AG20443 (cell line): ENCODE data around the gene HMGA1.

Source experiments
- DNase-seq: peaks from one replicate; pipeline ENCODE4 v3.0.0; 2012; ENCODE audit warnings: low spot score, mixed read lengths

HMGA1 gene

DNA sequence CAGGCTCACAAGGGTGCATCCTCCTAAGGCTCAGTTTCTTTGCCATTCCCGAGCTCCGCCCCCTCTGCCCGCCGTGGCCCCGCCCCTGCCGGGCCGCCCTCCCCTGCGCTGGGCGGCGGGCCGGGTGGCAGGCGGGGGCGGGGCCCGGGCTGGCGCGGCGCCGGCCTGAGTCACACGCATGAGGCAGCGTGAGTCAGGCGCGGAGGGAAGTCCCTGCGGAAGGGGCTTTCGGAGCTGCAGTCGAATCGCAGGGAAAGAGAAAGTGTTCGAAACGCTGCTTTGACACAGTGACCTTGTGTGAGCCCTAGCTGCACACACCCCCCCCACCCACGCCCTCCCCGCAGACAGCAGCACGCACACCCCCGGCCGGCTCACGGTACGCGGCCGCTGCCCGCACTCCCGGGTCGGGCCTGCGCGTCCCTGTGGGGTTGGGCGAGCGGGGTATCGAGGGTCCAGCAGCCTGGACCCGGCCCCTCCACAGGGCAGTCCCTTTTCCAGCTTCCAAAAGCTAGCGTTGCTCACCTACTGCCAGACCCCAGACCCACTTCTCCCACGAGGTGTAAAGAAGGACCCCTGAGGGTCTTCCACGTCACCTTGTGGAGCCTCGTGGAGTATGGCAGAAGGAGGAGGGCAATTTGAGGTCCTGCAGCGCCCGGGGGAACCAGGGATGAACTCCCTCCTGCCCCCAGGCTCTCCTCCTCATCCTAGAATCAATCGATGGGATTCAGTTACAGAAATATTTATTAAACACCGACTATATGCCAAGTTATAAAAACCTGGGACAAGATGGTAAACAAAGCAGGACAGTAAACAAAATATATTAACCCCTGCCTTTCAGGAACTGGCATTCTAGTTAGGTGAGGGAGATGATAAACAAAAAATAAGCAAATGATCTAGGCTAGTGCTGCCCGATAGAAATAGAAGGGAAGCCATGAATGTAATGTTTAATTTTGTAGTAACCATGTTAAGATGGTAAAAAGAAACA is 12.4 kb upstream of the HMGA1 start:
- DNase-seq, result peak; percentile 99

GRCh38 chr6:34225551-34225950 is 11.1 kb upstream of the HMGA1 start:
- DNase-seq, result no peak

- no peak for DNase-seq
Measured at GRCh38 chr6:34226066-34226465, 10.6 kb upstream of the HMGA1 start.

- no peak for DNase-seq
Measured at GRCh38 chr6:34226731-34227586, 9.7 kb upstream of the HMGA1 start.

DNA sequence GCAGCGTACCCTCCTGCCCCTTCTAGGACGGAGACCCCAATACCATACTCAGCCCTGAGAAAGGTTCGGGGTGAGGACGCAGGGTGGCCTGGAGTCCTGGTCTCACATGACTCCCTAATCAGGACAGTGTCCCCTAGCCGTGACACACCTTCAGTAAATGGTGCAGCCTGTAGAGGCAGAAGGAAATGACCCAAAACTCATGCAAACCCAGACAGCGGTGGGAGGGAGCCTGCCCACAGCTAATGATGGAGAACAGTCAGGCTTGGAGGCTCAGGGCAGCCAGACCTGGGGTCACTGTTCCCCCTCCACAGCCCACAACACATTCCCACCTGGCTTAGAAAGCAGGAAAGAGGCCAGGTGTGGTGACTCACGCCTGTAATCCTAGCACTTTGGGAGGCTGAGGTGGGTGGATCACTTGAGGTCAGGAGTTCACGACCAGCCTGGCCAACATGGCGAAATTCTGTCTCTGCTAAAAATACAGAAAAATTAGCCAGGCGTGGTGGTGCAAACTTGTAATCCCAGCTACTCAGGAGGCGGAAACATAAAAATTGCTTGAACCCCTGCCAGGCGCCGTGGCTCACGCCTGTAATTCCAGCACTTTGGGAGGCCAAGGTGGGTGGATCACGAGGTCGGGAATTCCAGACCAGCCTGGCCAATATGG is 8.8 kb upstream of the HMGA1 start:
- no peak for DNase-seq

GRCh38 chr6:34229877-34230276 is 6.8 kb upstream of the HMGA1 start:
- no peak for DNase-seq

GRCh38 chr6:34230653-34231371 is 5.9 kb upstream of the HMGA1 start:
- no peak for DNase-seq

GRCh38 chr6:34231566-34232336 is 4.9 kb upstream of the HMGA1 start:
- no peak for DNase-seq

DNA sequence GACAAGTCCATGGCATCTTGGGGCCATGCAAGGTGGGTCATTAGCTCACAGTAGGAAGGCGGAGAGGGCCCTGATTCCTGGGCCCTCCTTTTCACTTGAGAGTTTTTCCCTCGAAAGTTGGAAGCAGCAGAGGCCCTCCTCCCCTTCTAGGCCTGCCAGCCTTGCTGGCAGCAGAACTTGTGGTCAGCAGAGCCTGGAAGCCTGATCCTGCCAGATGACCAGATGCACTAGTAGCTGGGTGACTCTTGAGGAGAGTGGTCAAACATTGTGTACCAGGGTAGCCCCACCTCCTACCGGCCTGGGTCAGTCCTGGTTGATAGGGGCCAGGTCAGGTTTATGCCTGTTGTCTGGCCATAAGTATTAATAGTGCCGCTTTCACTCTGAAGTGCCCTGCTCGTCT is 3.8 kb upstream of the HMGA1 start:
- DNase-seq, result peak; percentile 60

GRCh38 chr6:34233867-34234266 is 2.8 kb upstream of the HMGA1 start:
- no peak for DNase-seq

- DNase-seq, result no peak
Measured at GRCh38 chr6:34234667-34235306, 1.9 kb upstream of the HMGA1 start.

DNA sequence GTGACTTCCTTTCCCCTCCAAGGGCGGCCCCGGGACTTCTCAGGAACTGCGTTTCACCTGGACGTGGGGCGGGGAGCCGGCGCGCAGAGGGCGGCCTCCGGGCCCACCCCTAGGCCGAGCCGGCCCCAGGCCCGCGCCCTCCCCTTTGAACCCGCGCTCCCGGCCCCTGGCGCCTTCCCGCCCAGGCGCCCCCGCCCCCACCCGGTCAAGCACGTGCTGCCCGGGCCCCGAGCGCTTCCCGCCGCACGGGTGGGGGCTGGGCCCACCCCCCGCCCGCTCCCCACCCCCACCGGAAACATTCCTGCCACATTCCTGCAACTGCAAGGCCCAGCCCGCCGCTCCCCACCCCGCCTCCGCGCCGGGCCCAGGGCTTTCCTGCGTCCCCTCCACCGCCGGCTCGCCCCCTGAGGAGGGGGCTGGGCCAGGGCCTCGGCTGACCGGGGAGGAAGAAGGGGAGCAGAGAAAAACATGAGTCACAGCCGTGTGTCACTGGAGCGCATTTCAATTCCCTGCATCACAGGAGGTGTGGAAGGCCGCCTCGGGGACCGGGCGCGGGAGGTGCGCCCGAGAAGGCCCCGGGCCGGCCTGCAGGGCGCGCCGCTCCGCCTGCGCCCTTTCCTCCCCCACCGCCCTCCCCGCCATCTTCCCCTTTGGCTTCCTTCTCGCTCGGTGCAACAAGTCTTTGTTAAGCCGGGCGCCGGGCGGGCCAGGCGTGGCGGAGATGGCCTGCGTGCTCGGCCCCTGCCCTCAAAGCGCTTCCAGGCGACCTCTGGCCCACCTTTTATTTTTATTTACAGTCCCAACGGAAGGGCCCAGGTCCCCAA is 1.2 kb upstream of the HMGA1 start:
- peak; percentile 57 for DNase-seq

- no peak for DNase-seq
Measured at GRCh38 chr6:34236131-34236442, 586 bp upstream of the HMGA1 start.

DNA sequence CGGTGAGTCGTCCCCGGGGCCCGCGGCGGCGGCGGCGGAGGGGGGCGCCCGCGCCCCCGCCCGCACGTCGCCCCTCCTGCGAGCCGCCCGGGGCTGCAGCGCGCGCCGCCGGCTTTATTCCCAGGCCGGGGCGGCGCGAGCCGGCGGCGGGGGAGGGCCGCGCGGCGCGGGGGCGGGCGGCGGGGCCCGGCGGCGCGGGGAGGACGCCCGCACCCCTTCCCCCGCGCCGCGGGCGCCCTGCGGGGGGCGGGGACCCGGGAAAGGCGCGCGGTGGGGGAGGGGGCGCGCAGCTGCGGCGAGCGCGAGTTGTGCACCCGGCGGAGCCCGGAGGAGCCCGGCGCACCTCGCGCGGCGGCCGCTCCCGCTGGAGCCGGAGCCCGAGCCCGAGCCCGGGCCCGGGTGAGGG is 646 bp downstream of the HMGA1 start:
- peak; percentile 62 for DNase-seq

DNA sequence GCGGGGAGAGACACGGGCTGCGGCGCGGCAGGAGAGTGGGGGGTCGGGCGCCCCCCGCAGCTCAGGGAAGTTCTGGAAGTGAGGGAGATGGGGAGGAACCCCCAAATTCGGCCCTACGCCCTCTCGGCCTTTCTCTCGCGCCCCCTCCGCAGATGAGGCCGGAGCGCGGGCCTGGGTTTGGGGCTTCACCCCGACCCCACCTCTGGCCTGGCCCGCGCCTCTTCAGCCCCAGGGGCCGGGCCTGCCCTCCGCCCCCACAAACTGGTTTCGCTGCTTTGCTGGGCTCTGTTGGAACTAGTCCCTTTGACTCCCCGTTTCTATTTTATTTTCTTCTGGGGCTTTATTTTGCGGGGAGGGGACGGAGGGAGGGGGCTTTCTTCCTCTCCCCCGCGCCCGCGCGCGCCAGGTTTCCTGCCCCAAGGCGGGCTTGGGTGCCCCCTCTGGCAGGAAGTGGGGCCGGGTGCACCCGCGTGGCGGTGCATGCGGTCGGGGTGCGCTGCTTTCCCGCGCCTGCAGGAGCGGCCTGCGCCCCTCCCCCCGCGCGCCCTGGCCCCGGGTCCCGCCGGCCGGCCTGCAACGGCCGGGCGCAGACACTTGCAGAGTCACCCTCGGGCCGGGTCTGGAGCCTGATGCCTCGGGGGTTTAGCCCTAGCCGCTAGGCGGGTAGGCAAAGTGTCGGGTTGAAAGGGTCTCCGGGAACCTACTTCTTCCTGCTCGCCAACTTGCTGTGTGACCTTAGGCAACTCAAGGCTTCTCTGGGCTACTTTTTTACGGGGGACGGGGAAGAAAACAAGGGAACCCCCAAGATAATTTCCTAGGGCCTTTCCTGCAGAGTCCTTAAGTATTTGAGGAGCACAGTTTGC is 1.3 kb downstream of the HMGA1 start:
- DNase-seq, result peak; percentile 47

GRCh38 chr6:34238585-34239499 is 2.2 kb downstream of the HMGA1 start:
- DNase-seq, result peak; percentile 7

- DNase-seq, result peak; percentile 2
Measured at GRCh38 chr6:34239500-34239825, 2.8 kb downstream of the HMGA1 start.

DNA sequence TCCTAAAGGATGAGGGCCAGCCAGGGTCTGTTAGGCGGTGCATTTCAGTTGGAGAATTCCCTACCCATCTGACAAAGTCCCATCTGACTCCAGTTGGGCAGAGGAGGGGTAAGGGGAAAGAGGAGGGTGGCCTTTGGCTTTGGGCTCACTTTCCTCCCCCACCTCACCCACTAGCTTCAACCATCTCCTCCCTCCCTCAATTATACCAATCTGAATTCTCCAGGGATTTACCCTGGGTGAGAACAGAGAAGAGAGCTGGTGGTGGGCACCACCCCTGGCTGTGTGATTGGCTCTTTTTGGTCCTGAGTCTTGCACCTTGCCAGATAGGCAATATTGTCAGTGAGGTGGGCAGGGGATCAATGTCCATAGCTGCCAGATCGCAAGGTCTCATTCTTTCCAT is 3.2 kb downstream of the HMGA1 start:
- DNase-seq, result no peak
